ENCODE data around the gene POMT2.
"Not testable (repeated sequence)": the region's sequence is repeated elsewhere in the genome, so short reads cannot be mapped to it uniquely, and the experiment has no call there.

The POMT2 gene

DNA sequence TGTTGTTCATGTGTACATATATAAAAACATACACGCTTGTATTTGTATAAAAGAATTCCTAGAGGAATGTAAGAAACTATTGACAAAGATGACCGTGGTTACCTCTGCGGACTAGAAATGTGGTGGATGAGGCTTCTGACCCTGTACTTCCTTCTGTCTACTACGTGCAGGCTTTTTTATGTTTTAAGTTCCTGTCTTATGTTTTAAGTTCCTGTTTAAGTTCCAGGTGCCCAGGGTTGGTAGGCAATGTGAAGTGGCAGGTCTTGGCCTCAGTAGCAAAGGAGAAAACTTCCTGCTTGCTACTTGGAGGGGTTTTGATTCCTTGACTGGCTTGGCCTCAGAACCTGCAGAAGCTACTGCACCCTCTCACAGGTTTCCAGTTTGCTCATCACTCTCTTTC lies 11.6 kb downstream of the POMT2 start:
- no peak for DNase-seq
- intact Hi-C loops (cut with DNase I), result no loop called here

DNA sequence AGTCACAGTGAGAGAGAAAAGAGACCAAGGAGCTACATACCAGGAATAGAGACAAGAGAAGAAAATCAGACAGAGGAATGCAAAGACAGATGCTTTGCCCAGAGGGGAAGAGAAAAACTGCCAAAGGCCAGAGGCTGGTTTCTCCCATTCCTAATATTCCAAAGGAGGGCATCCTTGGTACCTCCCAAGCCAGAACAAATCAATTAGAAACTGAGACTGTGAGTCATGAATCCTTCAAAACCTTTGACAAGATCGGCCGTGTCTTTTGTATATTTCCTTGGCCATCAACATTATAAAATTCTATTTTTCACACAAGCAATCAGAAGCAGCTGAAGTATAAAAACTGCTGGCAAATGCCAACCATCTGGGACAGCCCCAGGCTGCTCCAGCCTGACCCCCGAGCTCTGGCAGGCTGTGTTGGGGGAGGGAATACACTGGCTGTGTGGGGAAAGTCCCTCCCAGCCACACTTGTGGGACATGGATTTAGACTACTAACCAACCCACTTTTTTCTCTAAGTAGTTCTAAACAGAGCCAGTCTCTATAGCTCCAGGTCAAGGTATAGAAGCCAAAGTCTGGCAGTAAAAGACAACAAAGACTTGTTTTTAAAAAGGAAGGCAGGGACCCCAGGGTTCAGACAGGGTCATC lies 13.7 kb downstream of the POMT2 start:
- DNase-seq, result peak; percentile 49 to 91 (median 78)
- intact Hi-C loops (cut with DNase I), result no loop called here

DNA sequence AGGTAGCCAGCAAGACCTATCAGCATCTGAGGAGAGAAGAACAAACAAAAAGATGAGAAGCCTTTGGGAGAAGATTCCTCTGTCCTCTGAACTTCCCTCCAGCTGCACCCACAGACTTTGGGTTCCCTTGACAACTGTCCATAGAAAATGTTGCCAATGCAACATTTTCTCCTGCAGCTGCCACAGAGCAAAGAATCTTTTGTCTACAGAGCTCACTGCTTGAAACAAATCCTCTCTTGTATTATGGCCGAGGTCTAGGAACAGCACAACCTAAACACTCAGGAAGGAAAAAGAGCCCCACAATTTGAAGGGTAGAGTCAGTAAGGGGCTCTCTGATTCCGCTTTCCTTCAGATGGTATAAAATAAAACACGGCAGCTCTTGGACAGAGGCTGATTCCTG lies 14.3 kb downstream of the POMT2 start:
- intact Hi-C loops (cut with DNase I), result no loop called here

DNA sequence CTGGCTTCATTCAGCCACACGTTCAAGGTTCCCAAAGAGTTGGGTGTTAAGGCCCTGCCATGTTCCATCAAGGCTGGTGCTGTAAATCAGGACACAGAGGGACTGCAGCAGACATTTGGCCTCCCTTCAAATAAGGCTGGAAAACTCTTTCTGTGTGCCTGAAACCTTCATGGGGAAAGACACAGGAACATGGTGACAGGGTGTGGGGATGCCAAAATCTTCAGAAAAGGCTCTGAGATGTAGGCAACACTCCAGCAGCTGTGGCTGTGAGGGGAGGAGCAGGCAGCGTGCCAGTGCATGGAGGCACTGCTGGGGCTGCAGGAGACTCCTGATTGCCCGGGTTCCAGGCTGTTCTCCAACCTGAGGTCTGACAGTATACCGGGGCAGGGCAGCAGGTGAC lies 15.0 kb downstream of the POMT2 start:
- intact Hi-C loops (cut with DNase I), result no loop called here
- peak; percentile 32 to 87 (median 70) for DNase-seq

More for the DNA sequence above, 14.3 kb downstream of the POMT2 start:
- DNase-seq, result peak in 33 of 42 donors; percentile 17 to 89 (median 69)

DNA sequence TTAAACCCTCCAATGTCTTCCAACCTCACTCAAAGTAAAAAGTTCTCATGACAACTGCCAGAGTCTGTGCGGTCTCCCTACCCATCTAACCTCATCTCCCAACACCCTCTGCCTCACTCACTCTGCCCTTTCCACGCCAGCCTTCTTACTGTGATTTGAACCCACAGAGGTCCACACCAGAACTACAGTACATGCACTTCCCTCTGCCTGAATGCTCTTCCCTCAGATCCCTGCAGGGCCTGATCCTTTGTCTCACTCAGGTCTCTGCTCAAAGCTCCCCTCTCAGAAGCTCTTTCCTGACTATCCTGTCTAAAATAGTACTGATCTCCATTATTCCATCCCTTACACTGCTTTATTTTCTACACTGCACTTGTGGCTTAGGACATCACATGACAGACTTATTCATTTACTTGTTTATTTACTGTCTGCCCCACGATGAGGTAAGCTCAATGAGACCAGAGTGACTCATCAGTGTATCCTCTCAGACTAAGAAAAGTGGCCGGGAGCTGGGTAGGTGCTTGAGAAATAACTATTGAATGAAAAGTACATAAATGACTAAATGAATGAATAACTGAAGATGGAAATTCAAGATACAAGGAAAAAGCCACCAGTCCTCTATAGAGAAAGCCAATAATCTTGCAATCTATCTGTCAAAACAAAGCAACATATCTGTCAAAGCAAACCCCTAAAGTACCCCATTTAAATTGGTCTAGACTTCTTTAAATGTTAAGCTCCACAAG lies 17.1 kb downstream of the POMT2 start:
- intact Hi-C loops (cut with DNase I), result no loop called here
- DNase-seq, result peak in 6 of 42 donors; percentile 34 to 71 (median 46)

DNA sequence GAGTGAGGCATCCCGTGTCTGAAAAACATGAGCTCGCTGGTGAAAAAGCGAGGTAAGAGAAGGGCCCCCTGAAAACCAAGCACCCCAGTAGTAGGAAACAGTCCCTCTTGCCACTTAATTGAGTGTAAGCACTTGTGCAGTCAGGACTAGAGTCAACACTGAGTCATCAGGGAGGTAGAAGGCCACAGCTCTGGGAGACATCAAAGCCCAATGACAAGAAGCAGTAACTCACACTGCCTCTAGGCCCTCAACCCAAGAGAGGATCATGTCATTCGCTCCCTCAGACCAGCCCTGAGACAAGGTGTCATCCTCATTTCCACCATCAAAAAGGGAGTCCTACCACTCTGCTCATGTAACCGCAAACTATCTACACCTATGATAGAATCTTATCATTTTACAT lies 17.8 kb downstream of the POMT2 start:
- intact Hi-C loops (cut with DNase I), result no loop called here
- DNase-seq, result no peak

DNA sequence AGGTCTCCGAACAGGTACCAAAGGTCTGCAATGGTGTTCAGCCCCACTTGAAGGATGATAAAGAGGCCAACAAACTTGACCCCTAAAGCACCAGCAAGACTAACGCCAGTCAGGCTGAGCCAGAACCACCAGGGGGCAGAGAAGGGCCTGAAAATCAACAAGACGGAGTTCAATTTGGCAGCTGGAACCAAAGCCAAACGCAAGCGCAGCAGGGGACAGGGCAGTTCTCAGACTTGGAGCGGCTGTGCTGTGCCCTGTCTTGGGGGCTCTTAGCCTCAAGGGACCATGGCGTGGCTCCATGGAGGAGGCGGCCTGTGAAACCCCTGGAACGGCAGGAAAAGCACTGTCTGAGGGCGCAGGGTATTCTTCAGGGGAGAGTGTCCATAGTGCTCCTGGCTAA lies 19.6 kb downstream of the POMT2 start:
- DNase-seq, result peak; percentile 69 to 97 (median 91)
- intact Hi-C loops (cut with DNase I), result loop anchor here (1.0 kb wide), 1 partner anchor 14 kb away; no protein-coding TSS in a partner anchor

DNA sequence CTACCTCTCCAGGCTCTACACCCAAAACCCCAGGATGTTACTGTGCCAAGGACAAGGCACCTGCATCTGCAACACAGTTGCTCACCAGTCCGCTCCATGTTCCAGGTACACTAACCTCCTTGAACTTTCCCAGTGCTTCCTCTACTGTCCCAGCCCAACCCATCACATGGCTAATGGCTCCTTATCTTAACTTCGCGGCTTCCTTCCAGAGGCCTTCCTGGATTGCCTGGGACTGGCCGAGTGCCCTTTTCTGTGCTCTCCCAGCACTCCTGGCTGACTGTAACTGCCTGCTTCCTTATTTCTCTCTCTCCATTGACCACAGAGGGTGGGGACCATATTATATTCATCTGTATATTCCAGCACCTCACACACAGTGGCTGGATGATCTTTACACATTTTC lies 20.9 kb downstream of the POMT2 start:
- DNase-seq, result no peak
- intact Hi-C loops (cut with DNase I), result no loop called here

DNA sequence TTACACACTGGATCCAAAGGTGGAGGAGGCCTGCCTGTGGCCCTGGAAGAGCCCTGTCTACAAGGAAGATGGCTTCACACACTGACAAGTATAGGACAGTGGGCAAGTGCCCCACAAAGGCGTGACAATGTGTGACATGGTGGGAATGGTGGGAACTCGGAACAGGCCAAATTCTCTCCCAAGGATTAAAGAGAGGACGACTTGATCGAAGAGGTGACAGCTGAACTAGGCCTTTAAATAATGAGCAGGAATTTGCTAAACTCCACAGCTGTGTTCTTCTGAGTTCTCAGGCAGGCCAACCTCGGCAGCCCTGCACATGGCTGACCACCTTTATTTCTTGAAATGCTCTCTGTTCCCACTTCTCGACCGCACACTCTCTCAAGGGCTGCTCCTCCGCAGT lies 23.8 kb downstream of the POMT2 start:
- intact Hi-C loops (cut with DNase I), result no loop called here

DNA sequence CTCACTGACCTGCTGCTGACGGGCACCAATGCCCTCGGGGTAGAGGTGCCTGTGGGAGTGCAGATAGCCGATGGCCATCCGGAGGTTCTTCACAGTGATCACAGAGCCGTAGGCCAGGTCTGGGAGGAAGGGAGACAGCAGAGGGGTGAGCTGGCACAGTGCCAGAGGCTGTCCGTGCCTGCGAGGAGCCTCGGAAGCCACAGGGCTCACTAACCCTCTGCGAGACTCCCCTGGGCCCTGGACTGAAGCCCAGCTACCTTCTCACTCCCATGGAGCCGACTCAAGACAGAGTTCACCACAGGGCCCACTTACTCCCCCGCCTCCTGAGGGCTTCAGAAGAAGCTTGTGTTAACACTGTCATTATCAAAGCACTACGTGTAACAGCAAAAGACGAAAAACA lies 24.5 kb downstream of the POMT2 start:
- intact Hi-C loops (cut with DNase I), result no loop called here
- no peak for DNase-seq

More for the DNA sequence above, 23.8 kb downstream of the POMT2 start:
- no peak for DNase-seq

DNA sequence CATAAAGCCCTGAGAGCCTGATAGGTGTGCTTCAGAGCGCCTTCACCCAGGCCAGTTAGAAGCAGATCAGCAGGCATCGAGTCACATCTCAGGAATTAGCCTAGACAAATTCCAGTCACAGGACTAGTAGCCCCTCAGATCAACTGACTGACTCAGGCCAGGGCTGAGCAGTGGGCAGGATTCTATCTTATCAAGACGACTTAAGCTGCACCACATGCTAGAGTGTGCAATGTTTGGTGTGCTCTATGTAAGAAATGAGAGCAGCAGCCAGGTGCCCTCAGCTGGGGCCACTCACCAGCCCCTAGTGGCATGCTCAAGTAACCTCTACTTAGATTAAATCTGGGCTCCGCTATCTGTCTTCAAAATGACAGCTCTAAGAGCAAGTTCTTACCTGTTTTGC lies 30.0 kb downstream of the POMT2 start:
- no peak for DNase-seq
- intact Hi-C loops (cut with DNase I), result no loop called here

DNA sequence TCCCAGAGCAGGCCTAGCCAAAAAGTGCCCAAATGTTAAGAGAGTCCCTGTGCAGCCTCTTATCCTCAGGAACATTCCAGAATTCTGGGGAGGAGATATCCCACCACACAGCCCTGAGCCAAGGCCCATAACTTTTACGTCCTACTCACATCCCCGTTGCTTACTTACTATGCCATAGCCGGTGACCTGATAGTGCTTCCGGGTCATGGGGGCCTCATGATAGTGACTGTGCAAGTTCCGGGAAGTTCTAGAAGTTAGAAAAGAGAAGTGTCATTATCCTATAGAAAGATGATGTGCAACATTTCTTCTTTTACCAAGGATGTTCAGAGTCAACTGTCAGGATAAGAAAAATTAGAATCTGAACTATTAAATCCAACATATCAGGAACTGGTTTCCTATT lies 34.1 kb downstream of the POMT2 start:
- intact Hi-C loops (cut with DNase I), result no loop called here
- DNase-seq, result no peak

DNA sequence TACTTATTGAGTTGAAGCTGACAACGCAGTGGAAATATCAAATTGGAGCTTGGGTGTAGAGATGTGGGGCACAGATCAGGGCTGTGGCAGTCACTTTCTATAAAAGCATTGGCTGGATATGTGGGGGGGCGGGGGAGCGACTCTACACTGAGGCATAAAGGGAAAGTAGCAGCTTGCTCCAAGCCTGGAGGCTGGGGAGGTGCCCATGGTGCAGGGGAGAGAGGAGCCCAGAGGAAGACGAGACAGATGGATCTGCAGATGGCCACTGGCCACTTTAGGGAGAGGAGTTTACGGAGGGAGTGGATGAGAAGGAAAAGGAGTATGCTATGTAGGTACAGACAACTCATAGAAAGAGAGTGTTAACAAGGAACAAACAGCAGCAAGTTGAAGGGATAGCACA lies 36.2 kb downstream of the POMT2 start:
- intact Hi-C loops (cut with DNase I), result no loop called here
- peak in 1 of 42 donors; percentile 8 for DNase-seq

DNA sequence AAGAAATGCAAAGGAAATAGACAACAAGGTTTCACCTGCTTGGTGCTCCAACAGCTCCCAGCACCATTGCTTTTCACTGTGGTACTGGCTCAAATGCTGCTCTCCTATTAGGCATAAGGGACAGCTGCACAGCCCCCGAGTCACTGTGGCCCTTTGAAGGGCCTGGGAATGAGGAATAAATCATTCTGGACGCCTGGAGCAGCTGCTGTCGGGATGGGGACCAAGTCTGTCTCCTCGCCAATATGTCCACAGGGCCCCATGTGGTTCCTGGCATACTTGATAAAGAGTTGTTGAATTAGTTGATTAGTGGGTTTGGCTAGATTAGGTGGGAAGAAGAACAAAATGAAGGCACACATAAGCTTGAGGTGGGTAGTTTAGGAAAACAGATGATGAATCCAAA lies 36.6 kb downstream of the POMT2 start:
- peak in 1 of 42 donors; percentile 2 for DNase-seq
- intact Hi-C loops (cut with DNase I), result no loop called here

DNA sequence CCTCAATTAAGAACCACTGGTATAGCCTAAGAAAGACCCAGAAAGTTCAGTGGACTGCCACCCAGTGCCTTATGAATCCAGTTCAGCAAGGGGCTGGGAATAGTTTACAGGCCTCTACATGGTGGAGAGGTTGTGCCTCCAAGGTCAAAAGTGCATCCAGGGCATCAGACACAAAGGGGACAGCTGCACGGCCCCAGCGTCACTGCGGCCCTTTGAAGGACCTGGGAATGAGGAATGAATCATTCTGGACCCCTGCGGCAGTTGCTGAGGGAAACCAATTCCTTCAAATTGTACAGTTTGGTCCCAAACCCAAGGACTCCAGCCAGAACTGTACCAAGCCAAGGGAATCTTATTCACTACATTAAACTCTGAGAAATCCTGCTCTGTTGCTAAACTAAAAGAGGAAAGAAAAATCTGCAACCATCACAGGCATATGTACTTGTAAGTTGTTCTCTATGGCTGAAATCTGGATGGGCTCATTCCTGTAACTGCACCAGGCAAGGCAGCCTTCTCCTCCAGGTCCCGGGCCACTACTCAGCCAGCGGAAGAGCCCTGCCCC lies 38.8 kb downstream of the POMT2 start:
- intact Hi-C loops (cut with DNase I), result no loop called here
- DNase-seq, result peak in 2 of 42 donors; percentile 12 to 49

DNA sequence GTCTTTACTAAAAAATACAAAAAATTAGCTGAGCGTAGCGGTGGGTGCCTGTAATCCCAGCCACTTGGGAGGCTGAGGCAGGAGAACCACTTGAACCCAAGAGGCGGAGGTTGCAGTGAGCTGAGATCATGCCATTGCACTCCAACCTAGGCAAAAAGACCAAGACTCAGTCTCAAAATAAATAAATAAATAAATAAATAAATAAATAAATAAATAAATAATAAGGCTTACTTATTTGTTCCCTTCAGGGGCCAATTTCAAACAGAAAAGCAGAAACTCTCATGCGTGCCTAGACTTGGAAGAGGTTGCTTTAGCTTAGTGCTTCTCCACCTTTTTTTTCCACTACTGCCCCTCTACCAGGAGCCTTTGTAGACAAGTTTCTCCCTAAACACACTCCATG lies 39.8 kb downstream of the POMT2 start:
- intact Hi-C loops (cut with DNase I); DNase-seq: not testable (repeated sequence)

DNA sequence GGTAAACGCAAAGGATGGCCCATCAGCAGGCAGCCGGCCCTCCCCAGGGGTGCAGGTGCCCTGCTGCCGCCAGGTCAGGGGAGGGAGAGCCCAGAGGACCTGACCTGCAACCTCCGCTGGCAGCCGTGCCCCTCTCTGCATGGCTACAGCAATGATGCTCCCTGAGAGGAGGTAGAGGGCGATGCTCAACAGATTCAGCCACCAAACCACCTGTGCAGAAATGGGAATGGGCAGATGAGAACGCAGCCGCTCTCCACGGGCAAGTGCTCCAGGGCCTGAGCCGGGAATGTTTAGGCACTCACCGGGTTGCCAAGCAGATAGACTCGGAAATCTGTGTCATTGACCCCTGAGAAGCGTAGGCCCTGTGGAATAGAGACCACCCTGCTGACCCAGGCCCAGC lies 41.0 kb downstream of the POMT2 start:
- DNase-seq, result no peak
- intact Hi-C loops (cut with DNase I), result no loop called here

DNA sequence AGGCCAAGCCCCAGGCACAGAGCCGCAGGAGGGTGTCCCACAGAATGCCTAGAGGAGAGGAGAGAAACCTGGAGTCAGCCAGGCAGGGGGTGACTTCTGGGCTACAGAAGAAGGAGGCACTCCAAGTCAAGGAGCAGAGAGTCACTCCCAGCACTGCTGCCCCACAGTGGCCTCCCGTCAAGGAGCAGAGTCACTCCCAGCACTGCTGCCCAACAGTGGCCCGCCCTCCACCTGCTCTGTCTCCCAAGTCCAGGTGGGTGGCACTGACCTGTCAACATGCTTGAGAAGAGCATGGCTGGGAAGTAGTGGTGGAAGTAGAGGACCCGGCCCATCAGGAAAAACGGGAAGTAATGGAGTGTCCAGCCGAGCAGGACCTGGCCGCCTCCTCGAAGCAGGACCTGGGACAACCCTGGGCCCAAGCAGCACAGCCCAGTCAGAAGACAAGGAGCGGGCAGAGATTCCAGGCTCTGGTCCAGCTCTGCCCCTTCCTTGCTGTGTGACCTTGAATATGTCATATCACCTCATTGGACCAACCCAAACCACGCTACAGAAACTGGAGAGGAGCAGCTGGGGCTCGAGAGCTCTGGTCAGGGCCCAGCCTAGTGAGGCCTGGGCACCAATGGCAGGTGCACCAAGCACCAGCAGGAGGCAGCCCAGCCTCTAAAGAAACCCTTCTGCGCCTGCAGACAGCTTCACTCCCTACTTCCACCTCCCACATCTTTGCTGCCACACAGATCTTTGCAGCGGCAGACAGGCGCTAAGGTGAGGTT lies 42.0 kb downstream of the POMT2 start:
- no peak for DNase-seq
- intact Hi-C loops (cut with DNase I), result no loop called here

DNA sequence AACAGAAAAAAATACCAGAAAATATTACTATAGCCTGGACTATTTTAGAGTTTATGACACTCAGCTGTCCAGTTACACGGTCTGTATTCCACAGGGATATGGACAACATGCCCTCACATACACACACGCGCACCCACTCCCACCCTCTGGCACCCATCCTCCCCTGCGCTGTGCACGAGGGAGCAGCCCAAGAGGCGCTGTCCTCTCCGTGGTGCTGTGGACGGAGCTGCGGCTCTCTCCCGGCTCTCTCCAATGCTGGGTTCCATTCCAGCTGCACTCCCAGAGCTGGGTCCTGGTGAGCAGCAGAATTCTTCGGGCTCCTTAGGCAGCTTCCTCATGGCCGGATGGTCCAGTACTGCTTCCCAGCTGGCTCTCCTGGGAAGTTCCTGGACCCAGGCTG lies 43.7 kb downstream of the POMT2 start:
- intact Hi-C loops (cut with DNase I), result no loop called here
- no peak for DNase-seq
